ENCODE data around the gene XXYLT1.

XXYLT1 gene

DNA sequence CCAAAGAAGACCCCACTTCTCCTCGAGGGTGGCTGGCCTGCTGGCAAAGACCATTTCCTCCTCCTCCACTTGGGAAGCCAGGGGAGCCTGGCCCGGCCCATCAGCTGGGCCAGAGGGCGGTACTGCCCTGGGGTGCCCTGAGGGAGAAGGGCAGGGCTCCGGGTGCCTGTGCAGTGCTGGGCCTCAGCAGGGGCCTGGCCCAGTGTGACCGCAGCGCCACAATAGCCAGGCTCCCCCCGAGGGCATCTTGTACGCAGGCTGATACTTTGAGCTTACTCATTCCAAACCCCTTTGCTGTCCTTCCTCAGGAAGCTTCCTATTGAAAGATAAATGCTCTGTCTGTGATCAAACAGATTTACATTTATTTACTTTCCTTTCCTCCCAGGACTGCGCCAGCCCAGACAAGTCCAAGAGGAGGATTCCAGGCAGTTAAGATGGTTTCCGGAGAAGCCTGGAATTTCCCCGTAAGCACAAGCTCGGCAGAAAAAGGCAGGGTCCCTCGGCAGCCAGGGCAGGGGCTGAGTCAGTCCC, 240.1 kb downstream of the XXYLT1 start:
- H3K4ac ChIP-seq (ENCODE audit: low read depth in 1 of 2, low read length in 2 of 2), result peak overlapping the region; percentile 90 to 93
- H3K27me3 ChIP-seq (ENCODE audit: control insufficient read depth in 1 of 2, insufficient read depth in 1 of 2, low read length in 2 of 2), result peaks cover 25 to 48% of the 10 kb centered on the region in 2 experiments
- peak overlapping the region in 1 of 2 experiments; percentile 19 for H3K14ac ChIP-seq (ENCODE audit: low read length in 2 of 2)
- no peaks in the 10 kb centered on the region for H3K9me3 ChIP-seq (ENCODE audit: control insufficient read depth, low read length)
- peaks cover 21% of the 10 kb centered on the region for H3K4me1 ChIP-seq (ENCODE audit: control insufficient read depth, insufficient read depth, low read depth, low read length)
- H3K36me3 ChIP-seq (ENCODE audit: control insufficient read depth in 1 of 2, insufficient read depth in 2 of 2, low read depth in 1 of 2, low read length in 2 of 2), result no peaks in the 10 kb centered on the region
- H2BK5ac ChIP-seq (ENCODE audit: low read depth, low read length, poor library complexity, severe bottlenecking), result peak overlapping the region; percentile 10
- H4K91ac ChIP-seq (ENCODE audit: low read length), result peak overlapping the region; percentile 97
- H4K8ac ChIP-seq (ENCODE audit: low read length), result peak overlapping the region; percentile 95
- peak overlapping the region; percentile 33 for H2AK5ac ChIP-seq (ENCODE audit: low read length, severe bottlenecking)
- H3K4me3 ChIP-seq (ENCODE audit: insufficient read depth in 1 of 2, low read depth in 1 of 2, low read length in 2 of 2), result no peak overlapping the region
- H2AFZ ChIP-seq (ENCODE audit: low read depth, low read length), result peak overlapping the region; percentile 20
- peak overlapping the region; percentile 16 for H3K4me2 ChIP-seq (ENCODE audit: low read length, poor library complexity, severe bottlenecking)
- no peak overlapping the region for H3K9ac ChIP-seq (ENCODE audit: low read length)
- peak overlapping the region in 1 of 2 experiments; percentile 1 for H3K23ac ChIP-seq (ENCODE audit: low read length in 2 of 2)
- peak overlapping the region; percentile 85 for H2BK15ac ChIP-seq (ENCODE audit: low read depth, poor library complexity, severe bottlenecking)
- H2BK120ac ChIP-seq (ENCODE audit: low read depth, low read length), result peak overlapping the region; percentile 66
- H2BK12ac ChIP-seq (ENCODE audit: low read length in 2 of 2), result peak overlapping the region; percentile 79 to 97
- H3K18ac ChIP-seq (ENCODE audit: low read depth in 1 of 2, low read length in 2 of 2), result peak overlapping the region; percentile 87 to 89
- no peak overlapping the region for H3K27ac ChIP-seq (ENCODE audit: low read length, poor library complexity, severe bottlenecking)
- DNase-seq, result peak; percentile 90
- WGBS, result 5% methylated on average over 11 of the region's 13 CpGs
- no peaks in the 10 kb centered on the region for H3K79me1 ChIP-seq (replicated peaks; ENCODE audit: low read length, poor library complexity, severe bottlenecking)

DNA sequence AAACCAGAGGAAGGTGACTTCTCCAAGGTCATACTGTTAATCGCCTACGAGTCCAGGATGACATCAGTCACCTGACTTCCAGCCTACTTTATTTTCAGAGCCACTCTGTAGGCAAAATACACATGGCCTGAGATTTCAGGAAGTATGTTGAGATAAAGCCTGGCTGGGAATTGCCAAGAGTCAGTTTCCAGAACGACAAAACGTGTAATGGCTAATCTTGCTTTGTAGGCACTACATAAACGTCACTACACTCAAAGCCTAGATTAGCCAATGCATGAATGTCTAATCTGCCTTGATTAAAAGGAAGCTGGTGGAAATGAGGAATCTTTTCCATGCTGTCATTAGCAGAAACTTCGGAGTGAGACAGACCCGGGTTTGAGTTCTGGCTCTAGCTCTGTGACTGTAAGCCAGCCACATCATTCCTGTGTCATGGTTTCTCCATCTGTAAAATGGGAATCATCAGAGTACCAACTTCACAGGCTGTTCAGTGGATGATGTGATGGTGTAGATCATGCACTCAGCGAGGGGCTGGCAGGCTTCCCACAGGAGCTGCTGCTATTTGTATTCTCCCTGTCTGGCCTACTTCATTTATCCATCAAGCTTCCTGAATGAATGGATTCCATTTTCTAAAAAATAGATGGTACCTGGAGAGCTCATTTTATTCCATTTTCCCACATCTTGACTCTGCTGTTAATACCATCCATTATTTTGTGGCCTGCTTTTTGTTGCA, 241.9 kb downstream of the XXYLT1 start:
- no peak overlapping the region for H3K4me3 ChIP-seq (ENCODE audit: insufficient read depth in 1 of 2, low read depth in 1 of 2, low read length in 2 of 2)
- H3K18ac ChIP-seq (ENCODE audit: low read depth in 1 of 2, low read length in 2 of 2), result no peak overlapping the region
- no peak overlapping the region for H3K23ac ChIP-seq (ENCODE audit: low read length in 2 of 2)
- H3K14ac ChIP-seq (ENCODE audit: low read length in 2 of 2), result no peak overlapping the region
- H4K8ac ChIP-seq (ENCODE audit: low read length), result no peak overlapping the region
- H2BK5ac ChIP-seq (ENCODE audit: low read depth, low read length, poor library complexity, severe bottlenecking), result no peak overlapping the region
- H2AK5ac ChIP-seq (ENCODE audit: low read length, severe bottlenecking), result no peak overlapping the region
- no peak overlapping the region for H2BK15ac ChIP-seq (ENCODE audit: low read depth, poor library complexity, severe bottlenecking)
- no peak overlapping the region for H3K9ac ChIP-seq (ENCODE audit: low read length)
- peaks cover 20% of the 10 kb centered on the region for H3K4me1 ChIP-seq (ENCODE audit: control insufficient read depth, insufficient read depth, low read depth, low read length)
- H3K9me3 ChIP-seq (ENCODE audit: control insufficient read depth, low read length), result peaks cover 1% of the 10 kb centered on the region
- no peak overlapping the region for H2BK12ac ChIP-seq (ENCODE audit: low read length in 2 of 2)
- no peak overlapping the region for H2AFZ ChIP-seq (ENCODE audit: low read depth, low read length)
- H3K27me3 ChIP-seq (ENCODE audit: control insufficient read depth in 1 of 2, insufficient read depth in 1 of 2, low read length in 2 of 2), result peaks cover 9 to 32% of the 10 kb centered on the region in 2 experiments
- no peak overlapping the region for H3K4ac ChIP-seq (ENCODE audit: low read depth in 1 of 2, low read length in 2 of 2)
- no peak overlapping the region for H2BK120ac ChIP-seq (ENCODE audit: low read depth, low read length)
- peak; percentile 27 for DNase-seq
- H3K79me1 ChIP-seq (replicated peaks; ENCODE audit: low read length, poor library complexity, severe bottlenecking), result no peaks in the 10 kb centered on the region
- H3K27ac ChIP-seq (ENCODE audit: low read length, poor library complexity, severe bottlenecking), result no peak overlapping the region
- H3K4me2 ChIP-seq (ENCODE audit: low read length, poor library complexity, severe bottlenecking), result no peak overlapping the region
- WGBS, result 96% methylated on average over 8 of the region's 8 CpGs
- no peak overlapping the region for H4K91ac ChIP-seq (ENCODE audit: low read length)
- H3K36me3 ChIP-seq (ENCODE audit: control insufficient read depth in 1 of 2, insufficient read depth in 2 of 2, low read depth in 1 of 2, low read length in 2 of 2), result no peaks in the 10 kb centered on the region

DNA sequence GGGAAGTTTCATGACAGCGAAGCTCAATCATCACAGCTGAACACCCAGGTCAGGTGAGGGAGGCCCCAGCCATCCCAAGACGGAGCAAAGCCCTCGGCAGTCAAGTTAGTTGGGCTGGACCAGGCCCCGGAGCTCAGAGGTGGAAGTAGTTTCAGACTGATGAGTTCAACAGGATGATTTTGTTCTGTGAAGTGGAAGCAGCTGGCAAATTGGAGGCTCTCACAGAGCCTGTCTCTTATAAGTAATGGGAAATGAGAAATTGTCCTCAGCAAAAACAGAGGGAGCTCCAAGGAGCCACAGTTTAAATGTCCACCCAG, 245.1 kb downstream of the XXYLT1 start:
- H2BK5ac ChIP-seq (ENCODE audit: low read depth, low read length, poor library complexity, severe bottlenecking), result no peak overlapping the region
- DNase-seq, result no peak
- no peak overlapping the region for H2BK15ac ChIP-seq (ENCODE audit: low read depth, poor library complexity, severe bottlenecking)
- no peak overlapping the region for H2AK5ac ChIP-seq (ENCODE audit: low read length, severe bottlenecking)
- H2BK12ac ChIP-seq (ENCODE audit: low read length in 2 of 2), result no peak overlapping the region
- H3K4me3 ChIP-seq (ENCODE audit: insufficient read depth in 1 of 2, low read depth in 1 of 2, low read length in 2 of 2), result no peak overlapping the region
- no peak overlapping the region for H4K91ac ChIP-seq (ENCODE audit: low read length)
- no peak overlapping the region for H3K9ac ChIP-seq (ENCODE audit: low read length)
- peaks cover 7% of the 10 kb centered on the region for H3K9me3 ChIP-seq (ENCODE audit: control insufficient read depth, low read length)
- H3K27ac ChIP-seq (ENCODE audit: low read length, poor library complexity, severe bottlenecking), result no peak overlapping the region
- no peak overlapping the region for H3K4ac ChIP-seq (ENCODE audit: low read depth in 1 of 2, low read length in 2 of 2)
- no peaks in the 10 kb centered on the region for H3K79me1 ChIP-seq (replicated peaks; ENCODE audit: low read length, poor library complexity, severe bottlenecking)
- H3K36me3 ChIP-seq (ENCODE audit: control insufficient read depth in 1 of 2, insufficient read depth in 2 of 2, low read depth in 1 of 2, low read length in 2 of 2), result no peaks in the 10 kb centered on the region
- no peak overlapping the region for H2BK120ac ChIP-seq (ENCODE audit: low read depth, low read length)
- no peak overlapping the region for H3K4me2 ChIP-seq (ENCODE audit: low read length, poor library complexity, severe bottlenecking)
- peaks cover 17 to 32% of the 10 kb centered on the region in 2 experiments for H3K27me3 ChIP-seq (ENCODE audit: control insufficient read depth in 1 of 2, insufficient read depth in 1 of 2, low read length in 2 of 2)
- H3K4me1 ChIP-seq (ENCODE audit: control insufficient read depth, insufficient read depth, low read depth, low read length), result peaks cover 5% of the 10 kb centered on the region
- 95% methylated on average over 4 of the region's 4 CpGs for WGBS
- H3K23ac ChIP-seq (ENCODE audit: low read length in 2 of 2), result no peak overlapping the region
- no peak overlapping the region for H2AFZ ChIP-seq (ENCODE audit: low read depth, low read length)
- no peak overlapping the region for H3K18ac ChIP-seq (ENCODE audit: low read depth in 1 of 2, low read length in 2 of 2)
- H3K14ac ChIP-seq (ENCODE audit: low read length in 2 of 2), result peak overlapping the region in 1 of 2 experiments; percentile 55
- H4K8ac ChIP-seq (ENCODE audit: low read length), result no peak overlapping the region

DNA sequence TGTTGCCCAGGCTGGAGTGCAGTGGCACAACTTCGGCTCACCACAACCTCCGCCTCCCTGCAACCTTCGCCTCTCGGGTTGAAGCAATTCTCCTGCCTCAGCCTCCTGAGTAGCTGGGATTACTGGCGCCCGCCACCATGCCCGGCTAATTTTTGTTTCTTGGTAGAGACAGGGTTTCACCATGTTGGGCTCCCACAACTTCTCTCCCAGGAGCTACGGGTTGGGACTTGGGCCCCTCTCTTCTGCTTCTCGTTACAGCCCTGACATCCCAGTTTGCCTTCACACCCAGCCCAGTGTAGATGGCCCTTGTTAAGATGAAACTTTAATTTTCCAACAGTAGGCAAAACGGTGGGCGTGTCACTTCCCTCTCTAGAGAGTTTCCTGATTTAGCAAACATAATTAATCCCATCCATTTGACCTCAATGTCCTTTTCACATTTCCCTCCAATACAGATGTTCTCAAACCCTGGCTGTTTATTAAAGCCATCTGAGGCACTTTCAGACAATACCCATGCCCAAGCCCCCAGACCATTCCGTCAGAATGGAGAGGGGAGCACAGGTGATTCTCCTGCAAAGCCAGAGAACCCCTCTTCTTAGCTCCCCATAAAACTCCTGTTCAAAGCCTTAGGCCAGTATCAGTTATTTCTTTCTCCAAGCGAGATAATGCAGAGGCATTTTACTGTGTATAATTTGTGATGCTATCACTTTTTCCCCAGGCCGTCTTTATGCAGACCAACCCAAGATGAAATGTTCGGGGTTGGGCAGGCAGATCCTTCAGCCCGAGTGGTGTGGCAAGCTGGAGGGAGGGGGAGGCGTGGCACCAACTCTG, 245.7 kb downstream of the XXYLT1 start:
- H3K4ac ChIP-seq (ENCODE audit: low read depth in 1 of 2, low read length in 2 of 2), result no peak overlapping the region
- H2AFZ ChIP-seq (ENCODE audit: low read depth, low read length), result no peak overlapping the region
- no peak overlapping the region for H2BK12ac ChIP-seq (ENCODE audit: low read length in 2 of 2)
- no peak overlapping the region for H3K18ac ChIP-seq (ENCODE audit: low read depth in 1 of 2, low read length in 2 of 2)
- H3K9ac ChIP-seq (ENCODE audit: low read length), result no peak overlapping the region
- H4K8ac ChIP-seq (ENCODE audit: low read length), result no peak overlapping the region
- no peak overlapping the region for H3K4me2 ChIP-seq (ENCODE audit: low read length, poor library complexity, severe bottlenecking)
- no peak overlapping the region for H3K23ac ChIP-seq (ENCODE audit: low read length in 2 of 2)
- no peaks in the 10 kb centered on the region for H3K36me3 ChIP-seq (ENCODE audit: control insufficient read depth in 1 of 2, insufficient read depth in 2 of 2, low read depth in 1 of 2, low read length in 2 of 2)
- H2BK5ac ChIP-seq (ENCODE audit: low read depth, low read length, poor library complexity, severe bottlenecking), result no peak overlapping the region
- no peak overlapping the region for H2BK120ac ChIP-seq (ENCODE audit: low read depth, low read length)
- peaks cover 8% of the 10 kb centered on the region for H3K9me3 ChIP-seq (ENCODE audit: control insufficient read depth, low read length)
- DNase-seq, result no peak
- peak overlapping the region in 1 of 2 experiments; percentile 55 for H3K14ac ChIP-seq (ENCODE audit: low read length in 2 of 2)
- no peak overlapping the region for H3K4me3 ChIP-seq (ENCODE audit: insufficient read depth in 1 of 2, low read depth in 1 of 2, low read length in 2 of 2)
- no peak overlapping the region for H4K91ac ChIP-seq (ENCODE audit: low read length)
- H3K27me3 ChIP-seq (ENCODE audit: control insufficient read depth in 1 of 2, insufficient read depth in 1 of 2, low read length in 2 of 2), result peaks cover 22 to 33% of the 10 kb centered on the region in 2 experiments
- H3K27ac ChIP-seq (ENCODE audit: low read length, poor library complexity, severe bottlenecking), result no peak overlapping the region
- 97% methylated on average over 17 of the region's 17 CpGs for WGBS
- H3K79me1 ChIP-seq (replicated peaks; ENCODE audit: low read length, poor library complexity, severe bottlenecking), result no peaks in the 10 kb centered on the region
- no peaks in the 10 kb centered on the region for H3K4me1 ChIP-seq (ENCODE audit: control insufficient read depth, insufficient read depth, low read depth, low read length)
- no peak overlapping the region for H2BK15ac ChIP-seq (ENCODE audit: low read depth, poor library complexity, severe bottlenecking)
- H2AK5ac ChIP-seq (ENCODE audit: low read length, severe bottlenecking), result no peak overlapping the region
